ENCODE measurements around the gene PCNA. TPM values are rescaled to one million over a fixed set of nuclear protein-coding genes. Genes with fewer than 3 reads are reported as not detected.

The PCNA gene
- total and polyA plus RNA-seq, 9 of the 15 experiments (the other 6 are each of a cell fraction or from before 2014, with no cell fraction given): 213 to 390 (median 291) TPM

GRCh38 chr20:5143851-5144250 is 24.1 kb upstream of the PCNA start:
- H3K4me3 ChIP-seq: no peak overlapping the region
- no peaks in the 10 kb centered on the region for H3K9me1 ChIP-seq (ENCODE audit: control insufficient read depth, insufficient read depth, low read length)
- H2AFZ ChIP-seq (ENCODE audit: low read depth, low read length): no peak overlapping the region
- no peak overlapping the region for H3K4me2 ChIP-seq (ENCODE audit: insufficient read depth, low read length)
- DNase-seq (ENCODE audit: extremely low read depth in 1 of 4, low spot score in 3 of 4) (no peak), ATAC-seq (no peak), FAIRE-seq (no peak)
- no TSS peak for BruUV-seq (replicated peaks)
- POLR2A ChIA-PET: no interaction called here
- CTCF ChIA-PET (ENCODE audit: low intra/inter-chr PET ratio): no interaction called here
- H3K4me1 ChIP-seq (replicated peaks in 1 of 2; ENCODE audit: control insufficient read depth in 2 of 2, insufficient read depth in 2 of 2, low read length in 2 of 2): no peaks in the 10 kb centered on the region; a peak in 1 of 5 replicates
- peaks cover 16% of the 10 kb centered on the region; the same call in 2 of the 3 replicates for H3K79me2 ChIP-seq (ENCODE audit: control insufficient read depth, insufficient read depth, low read length)
- in situ Hi-C loops (cut with MboI): no loop called here
- no peak overlapping the region for H3K27ac ChIP-seq (ENCODE audit: extremely low read depth, low read depth, low read length)
- TF ChIP-seq, protein P1, sequence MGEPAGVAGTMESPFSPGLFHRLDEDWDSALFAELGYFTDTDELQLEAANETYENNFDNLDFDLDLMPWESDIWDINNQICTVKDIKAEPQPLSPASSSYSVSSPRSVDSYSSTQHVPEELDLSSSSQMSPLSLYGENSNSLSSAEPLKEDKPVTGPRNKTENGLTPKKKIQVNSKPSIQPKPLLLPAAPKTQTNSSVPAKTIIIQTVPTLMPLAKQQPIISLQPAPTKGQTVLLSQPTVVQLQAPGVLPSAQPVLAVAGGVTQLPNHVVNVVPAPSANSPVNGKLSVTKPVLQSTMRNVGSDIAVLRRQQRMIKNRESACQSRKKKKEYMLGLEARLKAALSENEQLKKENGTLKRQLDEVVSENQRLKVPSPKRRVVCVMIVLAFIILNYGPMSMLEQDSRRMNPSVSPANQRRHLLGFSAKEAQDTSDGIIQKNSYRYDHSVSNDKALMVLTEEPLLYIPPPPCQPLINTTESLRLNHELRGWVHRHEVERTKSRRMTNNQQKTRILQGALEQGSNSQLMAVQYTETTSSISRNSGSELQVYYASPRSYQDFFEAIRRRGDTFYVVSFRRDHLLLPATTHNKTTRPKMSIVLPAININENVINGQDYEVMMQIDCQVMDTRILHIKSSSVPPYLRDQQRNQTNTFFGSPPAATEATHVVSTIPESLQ (CRISPR knock-in tag; IDR thresholded peaks at IDR 0.05): no peak
- TF ChIP-seq ZNF133 (CRISPR knock-in tag; IDR thresholded peaks at IDR 0.05): no peak
- TF ChIP-seq, protein P2, sequence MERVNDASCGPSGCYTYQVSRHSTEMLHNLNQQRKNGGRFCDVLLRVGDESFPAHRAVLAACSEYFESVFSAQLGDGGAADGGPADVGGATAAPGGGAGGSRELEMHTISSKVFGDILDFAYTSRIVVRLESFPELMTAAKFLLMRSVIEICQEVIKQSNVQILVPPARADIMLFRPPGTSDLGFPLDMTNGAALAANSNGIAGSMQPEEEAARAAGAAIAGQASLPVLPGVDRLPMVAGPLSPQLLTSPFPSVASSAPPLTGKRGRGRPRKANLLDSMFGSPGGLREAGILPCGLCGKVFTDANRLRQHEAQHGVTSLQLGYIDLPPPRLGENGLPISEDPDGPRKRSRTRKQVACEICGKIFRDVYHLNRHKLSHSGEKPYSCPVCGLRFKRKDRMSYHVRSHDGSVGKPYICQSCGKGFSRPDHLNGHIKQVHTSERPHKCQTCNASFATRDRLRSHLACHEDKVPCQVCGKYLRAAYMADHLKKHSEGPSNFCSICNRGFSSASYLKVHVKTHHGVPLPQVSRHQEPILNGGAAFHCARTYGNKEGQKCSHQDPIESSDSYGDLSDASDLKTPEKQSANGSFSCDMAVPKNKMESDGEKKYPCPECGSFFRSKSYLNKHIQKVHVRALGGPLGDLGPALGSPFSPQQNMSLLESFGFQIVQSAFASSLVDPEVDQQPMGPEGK (CRISPR knock-in tag; IDR thresholded peaks at IDR 0.05; ENCODE audit: borderline replicate concordance): no peak
- no peak for TF ChIP-seq NCOA1 (IDR thresholded peaks at IDR 0.05; ENCODE audit: low read depth)
- no peak for TF ChIP-seq TAF1 (IDR thresholded peaks at IDR 0.05; ENCODE audit: control insufficient read depth, extremely low read depth, insufficient read depth, low read length, severe bottlenecking)
- TF ChIP-seq XRCC5 (IDR thresholded peaks at IDR 0.05; ENCODE audit: low read depth, low read length): no peak
- no peak for TF ChIP-seq MBD2 (IDR thresholded peaks at IDR 0.05; ENCODE audit: borderline replicate concordance, low read depth)
- no peak for TF ChIP-seq L3MBTL2 (IDR thresholded peaks at IDR 0.05)
- no peak for TF ChIP-seq CBFA2T2 (conservative IDR thresholded peaks at IDR 0.05)
- TF ChIP-seq ZNF165 (CRISPR knock-in tag; IDR thresholded peaks at IDR 0.05; ENCODE audit: borderline replicate concordance): no peak
- TF ChIP-seq ERF (CRISPR knock-in tag; IDR thresholded peaks at IDR 0.05): no peak
- no peak for TF ChIP-seq E2F3 (CRISPR knock-in tag; IDR thresholded peaks at IDR 0.05)
- no peak for TF ChIP-seq DPF2 (IDR thresholded peaks at IDR 0.05)
- H3K9me3 ChIP-seq (replicated peaks; ENCODE audit: control insufficient read depth, insufficient read depth, low read depth, low read length): no peaks in the 10 kb centered on the region
- WGBS (ENCODE audit: insufficient coverage, low coverage, missing lambda C conversion rate): 89% methylated on average over 5 of the region's 5 CpGs
- intact Hi-C loops (cut with micrococcal nuclease): no loop called here
- no peaks in the 10 kb centered on the region for H4K20me1 ChIP-seq (replicated peaks; ENCODE audit: control insufficient read depth, insufficient read depth, low read length)
- H3K36me3 ChIP-seq (ENCODE audit: control insufficient read depth, insufficient read depth, low read length): no peaks in the 10 kb centered on the region
- H3K27me3 ChIP-seq (ENCODE audit: control insufficient read depth in 2 of 2, insufficient read depth in 2 of 2, low read length in 2 of 2): no peaks in the 10 kb centered on the region
- no peak overlapping the region for H3K9ac ChIP-seq (ENCODE audit: insufficient read depth in 1 of 2, low read depth in 2 of 2, low read length in 2 of 2)

All from K562 (cell line).